Ovary (tissue), 9 donors: Measurements from ENCODE around the gene DHCR24. TPM values are rescaled to one million over a fixed set of nuclear protein-coding genes. Genes with fewer than 3 reads are reported as not detected.
A peak's percentile ranks its signal among the peaks of the same experiment; 100 is the strongest.

ENCODE experiments used
- DNase-seq, 5 donors: peaks; one replicate each; pipeline ENCODE4 v3.0.0-alpha.2; 2019 to 2020
- H3K27ac ChIP-seq, 2 donors: fragments of 200-600 bp; one replicate each; pipeline versions ENCODE4 v1.5.1 to v1.8.0; 2019 to 2022
- H3K27me3 ChIP-seq: fragments of 200-600 bp; one replicate; pipeline ENCODE4 v1.8.0; 2022
- H3K36me3 ChIP-seq: fragments of 200-600 bp; sonication (generic); one replicate; pipeline ENCODE4 v1.5.1; 2019
- H3K4me1 ChIP-seq: one replicate; pipeline ENCODE4 v1.8.1; 2013; ENCODE audit warnings: mild to moderate bottlenecking, moderate library complexity; ENCODE audit not compliant: insufficient read depth
- H3K4me3 ChIP-seq: fragments of 200-600 bp; sonication (generic); one replicate; pipeline ENCODE4 v1.5.1; 2017
- H3K9me3 ChIP-seq, 2 donors: fragments of 200-600 bp in 1 of 2; sonication (generic) in 1 of 2; one replicate each; pipeline versions ENCODE4 v1.5.1 to v1.8.1; 2013 to 2019; ENCODE audit warnings: mild to moderate bottlenecking in 1 of 2, moderate library complexity in 1 of 2
- EP300 ChIP-seq: sonication (generic); formaldehyde crosslinking; IDR thresholded peaks from one replicate; pipeline ENCODE4 v1.6.1; 2017; ENCODE audit warnings: antibody characterized with exemption
- POLR2A ChIP-seq: fragments of 450-650 bp; IDR thresholded peaks from one replicate; pipeline ENCODE4 v1.6.1; 2017; ENCODE audit warnings: antibody characterized with exemption, mild to moderate bottlenecking, moderate library complexity
- WGBS, 3 donors: extraction: QIAGEN DNeasy Blood & Tissue Kit in 1 of 3; methylation state at CpG; one replicate each; pipeline versions ENCODE4 v1.1.5 to v1.1.7; 2013 to 2017; 5-methylcytosine and 5-hydroxymethylcytosine counted together
- intact Hi-C, 4 donors: fragments of 100-400 bp; cut with DNase I; formaldehyde crosslinking; loops; one replicate each; pipeline versions ENCODE4 v1.11.0 to v1.15.1; 2022 to 2023
- polyA plus RNA-seq, 2 donors: library from polyadenylated mRNA; stranded (reverse); fragments of 200-250 nt in 1 of 2; fragments of 350-450 nt in 1 of 2; fragmentation: Illumina TruSeq in 1 of 2; extraction: RNeasy Lipid Tissue Mini Kit (QIAGEN cat#74804) in 1 of 2; gene quantifications; one replicate each; pipeline ENCODE4 v1.2.3, GENCODE V29; 2013 to 2014
- total RNA-seq, 7 donors: library from RNA; depleted of rRNA in 2 of 7; stranded (reverse); fragments of >200 nt in 2 of 7; fragmentation: NEBNext Ultra II Directional in 3 of 7; extraction: Animal tissue kit (Norgen Biotek cat#: 25700) in 3 of 7; gene quantifications; one replicate each; pipeline versions ENCODE4 v1.1.0 to v1.2.4, GENCODE V29; 2016 to 2023
- TF ChIP-seq, protein P1 (sequence below), 3 donors: fragments of 450-650 bp in 2 of 3; fragments of 200-600 bp in 1 of 3; IDR thresholded peaks; one replicate each; pipeline versions ENCODE4 v1.5.1 to v1.8.0; 2016 to 2022; ENCODE audit warnings: antibody characterized with exemption in 3 of 3, mild to moderate bottlenecking in 1 of 3
- donor health status: DM: no; HTN: no; CAD: no; lungs with moderate emphysema.
- donor health status: DM: no; HTN: no; CAD: no.
- donor health status: Bipolar disorder and iron deficiency.
- donor health status: DM: yes; HTN: yes; CAD: no.
- donor health status: DM: no; HTN: no; CAD: no.
- donor health status: DM: yes; HTN: yes; CAD: no.

The DHCR24 gene
- total and polyA plus RNA-seq, 9 donors: 10.5 to 1,394 (median 74.6) TPM

DNA sequence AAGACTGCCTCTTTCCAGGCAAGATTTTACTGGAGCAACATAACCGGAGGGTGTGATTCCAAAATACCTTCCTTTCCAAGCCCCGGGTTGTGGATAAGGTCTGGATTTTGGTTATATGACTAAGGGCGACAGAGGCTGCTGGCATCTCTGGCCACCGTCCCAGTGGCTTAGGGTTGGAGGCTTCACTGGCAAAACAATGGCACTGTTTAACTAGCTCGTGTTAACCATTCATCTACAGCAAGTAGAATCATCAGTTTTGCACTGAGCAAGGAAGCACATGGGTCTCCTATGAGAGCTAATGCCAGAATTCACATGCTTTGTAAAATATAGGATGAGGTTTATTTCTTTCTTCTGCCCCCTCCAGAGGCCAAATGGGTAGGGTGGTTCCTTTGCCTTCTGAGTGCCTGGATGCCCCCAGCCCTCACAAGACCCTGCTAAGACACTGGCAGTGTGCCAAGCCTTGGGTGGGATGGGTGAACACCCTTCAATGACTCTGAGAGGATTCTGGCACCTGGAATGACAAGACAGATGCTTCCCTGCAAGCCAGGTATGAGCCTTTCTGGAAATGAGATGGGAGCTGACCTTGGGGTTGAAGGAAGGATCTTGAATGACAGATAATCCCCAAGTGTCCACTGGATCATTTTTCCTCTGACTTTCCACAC lies 36.8 kb downstream of the DHCR24 start:
- peak in 1 of 5 donors; percentile 31 for DNase-seq
- no peaks in the 10 kb centered on the region for H3K27me3 ChIP-seq
- H3K4me3 ChIP-seq: no peak overlapping the region
- intact Hi-C loops: no loop called here
- TF ChIP-seq EP300 (no peak), POLR2A (no peak)
- TF ChIP-seq, protein P1, sequence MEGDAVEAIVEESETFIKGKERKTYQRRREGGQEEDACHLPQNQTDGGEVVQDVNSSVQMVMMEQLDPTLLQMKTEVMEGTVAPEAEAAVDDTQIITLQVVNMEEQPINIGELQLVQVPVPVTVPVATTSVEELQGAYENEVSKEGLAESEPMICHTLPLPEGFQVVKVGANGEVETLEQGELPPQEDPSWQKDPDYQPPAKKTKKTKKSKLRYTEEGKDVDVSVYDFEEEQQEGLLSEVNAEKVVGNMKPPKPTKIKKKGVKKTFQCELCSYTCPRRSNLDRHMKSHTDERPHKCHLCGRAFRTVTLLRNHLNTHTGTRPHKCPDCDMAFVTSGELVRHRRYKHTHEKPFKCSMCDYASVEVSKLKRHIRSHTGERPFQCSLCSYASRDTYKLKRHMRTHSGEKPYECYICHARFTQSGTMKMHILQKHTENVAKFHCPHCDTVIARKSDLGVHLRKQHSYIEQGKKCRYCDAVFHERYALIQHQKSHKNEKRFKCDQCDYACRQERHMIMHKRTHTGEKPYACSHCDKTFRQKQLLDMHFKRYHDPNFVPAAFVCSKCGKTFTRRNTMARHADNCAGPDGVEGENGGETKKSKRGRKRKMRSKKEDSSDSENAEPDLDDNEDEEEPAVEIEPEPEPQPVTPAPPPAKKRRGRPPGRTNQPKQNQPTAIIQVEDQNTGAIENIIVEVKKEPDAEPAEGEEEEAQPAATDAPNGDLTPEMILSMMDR (IDR thresholded peaks at IDR 0.05): no peak
- no peaks in the 10 kb centered on the region for H3K9me3 ChIP-seq
- no peaks in the 10 kb centered on the region for H3K36me3 ChIP-seq
- H3K27ac ChIP-seq: no peak overlapping the region
- no peaks in the 10 kb centered on the region for H3K4me1 ChIP-seq
- WGBS, 3 donors: 46 to 55% (median 50%) methylated on average over 5 of the region's 5 CpGs

- Histone ChIP-seq H3K27me3 (no peaks in the 10 kb centered on the region), H3K9me3 (no peaks in the 10 kb centered on the region), H3K27ac (no peak overlapping the region), H3K4me3 (no peak overlapping the region), H3K36me3 (no peaks in the 10 kb centered on the region), H3K4me1 (no peaks in the 10 kb centered on the region)
- 86 to 91% (median 89%) methylated on average over 6 of the region's 6 CpGs for WGBS, 3 donors
- intact Hi-C loops: no loop called here
- TF ChIP-seq, protein P1 (IDR thresholded peaks at IDR 0.05): no peak
- no peak for TF ChIP-seq POLR2A
- no peak for TF ChIP-seq EP300
- DNase-seq: peak in 1 of 5 donors; percentile 14
Measured at GRCh38 chr1:54849219-54850068, 37.6 kb downstream of the DHCR24 start.

GRCh38 chr1:54848134-54848948 lies 38.7 kb downstream of the DHCR24 start:
- 81 to 98% (median 89%) methylated on average over 7 of the region's 7 CpGs for WGBS, 3 donors
- H3K27ac ChIP-seq: no peak overlapping the region
- intact Hi-C loops: no loop called here
- DNase-seq: peak in 1 of 5 donors; percentile 3
- H3K27me3 ChIP-seq: no peaks in the 10 kb centered on the region
- H3K36me3 ChIP-seq: no peaks in the 10 kb centered on the region
- H3K4me3 ChIP-seq: no peak overlapping the region
- no peaks in the 10 kb centered on the region for H3K9me3 ChIP-seq
- TF ChIP-seq EP300 (no peak), POLR2A (no peak)
- TF ChIP-seq, protein P1 (IDR thresholded peaks at IDR 0.05): no peak
- H3K4me1 ChIP-seq: no peaks in the 10 kb centered on the region

DNA sequence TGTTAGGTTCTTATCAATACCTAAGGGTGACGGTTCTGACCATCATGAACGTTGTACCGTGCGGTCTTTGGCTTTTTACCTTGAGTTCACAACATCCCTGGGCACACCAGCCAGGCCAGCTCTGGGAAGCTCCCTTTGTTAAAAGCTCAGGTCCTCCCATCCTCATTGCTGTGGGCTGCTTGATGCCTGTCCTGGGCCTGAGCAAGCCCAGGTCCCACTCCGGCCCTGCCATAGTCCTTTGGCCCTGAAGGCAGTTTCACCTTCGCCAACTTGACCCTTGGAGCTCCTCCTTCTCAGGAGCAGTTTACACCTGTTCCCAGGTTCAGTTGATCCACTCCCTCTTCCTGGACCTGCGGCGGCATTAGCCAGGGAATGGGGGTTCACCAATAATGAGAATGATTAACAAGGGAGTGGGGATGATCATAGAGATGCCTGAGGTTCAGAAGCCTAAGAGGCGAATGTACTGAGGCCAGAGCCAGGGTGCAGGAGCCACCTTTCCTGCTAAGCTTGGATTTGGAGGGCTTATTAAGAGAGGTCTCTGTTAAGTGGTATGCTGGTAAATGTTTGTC lies 40.2 kb downstream of the DHCR24 start:
- Histone ChIP-seq H3K27me3 (no peaks in the 10 kb centered on the region), H3K27ac (no peak overlapping the region), H3K9me3 (no peaks in the 10 kb centered on the region), H3K4me1 (no peaks in the 10 kb centered on the region), H3K36me3 (no peaks in the 10 kb centered on the region), H3K4me3 (no peak overlapping the region)
- TF ChIP-seq, protein P1 (IDR thresholded peaks at IDR 0.05): no peak
- TF ChIP-seq POLR2A (no peak), EP300 (no peak)
- 81 to 95% (median 85%) methylated on average over 9 of the region's 9 CpGs for WGBS, 3 donors
- no peak for DNase-seq
- intact Hi-C loops: no loop called here
